Transverse colon (tissue), 4 donors: Measurements from ENCODE around the gene PPP1R14B. TPM values are rescaled to one million over a fixed set of nuclear protein-coding genes. Genes with fewer than 3 reads are reported as not detected.

Experiments used
- DNase-seq: peaks from one replicate; pipeline ENCODE4 v3.0.0-alpha.2; 2019
- H3K27ac ChIP-seq, 4 donors: fragments of 200-600 bp; sonication (generic); 2 replicates each; pipeline ENCODE4 v1.5.1; 2016 to 2018; ENCODE audit warnings: inconsistent platforms in 4 of 4
- H3K27me3 ChIP-seq: fragments of 200-600 bp; sonication (generic); 2 replicates; pipeline ENCODE4 v1.5.1; 2017; ENCODE audit warnings: inconsistent platforms
- H3K36me3 ChIP-seq, 4 donors: fragments of 200-600 bp; sonication (generic); 2 replicates each; pipeline ENCODE4 v1.5.1; 2017 to 2019; ENCODE audit warnings: inconsistent platforms in 4 of 4
- H3K4me1 ChIP-seq, 4 donors: fragments of 200-600 bp; sonication (generic); 2 replicates each; pipeline ENCODE4 v1.5.1; 2017 to 2020; ENCODE audit warnings: inconsistent platforms in 4 of 4
- H3K4me3 ChIP-seq, 4 donors: fragments of 200-600 bp; sonication (generic); 1 replicate in 1 of 4; 2 replicates in 3 of 4; pipeline versions ENCODE4 v1.5.1 to v1.6.1; 2017 to 2019; ENCODE audit warnings: inconsistent platforms in 4 of 4
- H3K9me3 ChIP-seq, 2 donors: fragments of 200-600 bp; sonication (generic); 2 replicates each; pipeline ENCODE4 v1.5.1; 2017 to 2019; ENCODE audit warnings: inconsistent platforms in 2 of 2
- CTCF ChIP-seq, 5 experiments: fragments of 200-600 bp in 3 of 5; fragments of 450-650 bp in 2 of 5; sonication (generic) in 3 of 5; IDR thresholded peaks; 1 replicate in 2 of 5; 2 replicates in 3 of 5; pipeline ENCODE4 v1.5.1; 2016 to 2017; ENCODE audit warnings: antibody characterized with exemption in 5 of 5, inconsistent platforms in 3 of 5, mild to moderate bottlenecking in 2 of 5, moderate library complexity in 1 of 5
- EP300 ChIP-seq: sonication (generic); formaldehyde crosslinking; IDR thresholded peaks from one replicate; pipeline ENCODE4 v1.6.1; 2017; ENCODE audit warnings: antibody characterized with exemption, low read depth
- POLR2A ChIP-seq: fragments of 450-650 bp; IDR thresholded peaks from one replicate; pipeline ENCODE4 v1.6.1; 2016; ENCODE audit warnings: antibody characterized with exemption, mild to moderate bottlenecking, moderate library complexity
- POLR2AphosphoS5 ChIP-seq, 3 donors: sonication (generic); formaldehyde crosslinking; IDR thresholded peaks; one replicate each; pipeline ENCODE4 v1.6.1; 2016; ENCODE audit warnings: antibody characterized with exemption in 3 of 3
- WGBS, 2 donors: methylation state at CpG; one replicate each; pipeline ENCODE4 v1.1.5; 2018; ENCODE audit warnings: low coverage in 1 of 2; 5-methylcytosine and 5-hydroxymethylcytosine counted together
- in situ Hi-C, 4 donors: fragments of 200-750 bp; cut with MboI; loops; one replicate each; pipeline versions ENCODE4 v1.15.0 to v1.15.1; 2017; ENCODE audit warnings: low sequenced_read_pairs in 3 of 4, low pct_ligation_motif_present in 1 of 4, low pct_unique_long_range_greater_than_20kb in 1 of 4
- intact Hi-C: fragments of 100-400 bp; cut with DNase I; formaldehyde crosslinking; loops from one replicate; pipeline ENCODE4 v1.15.1; 2023; ENCODE audit warnings: low total_unique reads
- total RNA-seq, 4 donors: library from RNA; depleted of rRNA; stranded (reverse); fragments of >200 nt; gene quantifications; one replicate each; pipeline ENCODE4 v1.1.0, GENCODE V29; 2016

Gene PPP1R14B
- total RNA-seq, 4 donors from 2014 or later, result 62.8 to 80.4 (median 73.2) TPM

- H3K27me3 ChIP-seq, result no peaks in the 10 kb centered on the region
- no peaks in the 10 kb centered on the region for H3K36me3 ChIP-seq
- WGBS, 2 donors, result 3% methylated on average over 16 of the region's 26 CpGs; no CpG with 5 or more reads in 1 of the 2 donors
- intact Hi-C loops (no loop called here), in situ Hi-C loops (no loop called here)
- H3K27ac ChIP-seq, result peak overlapping the region; percentile 93 to 97 (median 95)
- TF ChIP-seq POLR2A (peak; percentile 25), POLR2AphosphoS5 (IDR thresholded peaks at IDR 0.05) (peak; percentile 23 to 76 (median 67)), EP300 (no peak)
- peaks cover 26 to 51% (median 43%) of the 10 kb centered on the region in 4 donors for H3K4me1 ChIP-seq
- H3K9me3 ChIP-seq, result no peaks in the 10 kb centered on the region
- peak overlapping the region; percentile 59 to 90 (median 84) for H3K4me3 ChIP-seq
- peak; percentile 82 for DNase-seq
These were observed 20.2 kb downstream of the PPP1R14B start for GRCh38 chr11:64226507-64227051.

- peak within 1 kb of the TSS; percentile 59 to 90 (median 84) for H3K4me3 ChIP-seq
- 2% methylated on average over 50 of the region's 54 CpGs; no CpG with 5 or more reads in 1 of the 2 donors for WGBS, 2 donors
- peaks cover 23 to 44% (median 36%) of the 10 kb centered on the region in 4 donors for H3K4me1 ChIP-seq
- H3K27me3 ChIP-seq, result no peaks in the 10 kb centered on the region
- intact Hi-C loops, result no loop called here
- peak within 1 kb of the TSS; percentile 93 to 97 (median 95) for H3K27ac ChIP-seq
- H3K9me3 ChIP-seq, result no peaks in the 10 kb centered on the region
- DNase-seq, result peak; percentile 96
- no peaks in the 10 kb centered on the region for H3K36me3 ChIP-seq
- in situ Hi-C loops, result no loop called here
- TF ChIP-seq POLR2A (peak; percentile 93), EP300 (no peak), CTCF (IDR thresholded peaks at IDR 0.05) (peak in 2 of 5 experiments; percentile 36 to 46), POLR2AphosphoS5 (IDR thresholded peaks at IDR 0.05) (peak; percentile 89 to 95 (median 93))
These were observed 20.9 kb downstream of the PPP1R14B start, which contains the start of the genes NUDT22 and TRPT1 for GRCh38 chr11:64225608-64226506. TSS of gene NUDT22 (plus strand) at chr11:64226274. CDS start at chr11:64226653, 379 bp downstream. TSS of gene TRPT1 (minus strand) at chr11:64226186. CDS start at chr11:64225860, 326 bp downstream.

- intact Hi-C loops, result no loop called here
- Histone ChIP-seq H3K36me3 (no peaks in the 10 kb centered on the region), H3K27me3 (no peaks in the 10 kb centered on the region), H3K4me1 (peaks cover 23 to 43% (median 34%) of the 10 kb centered on the region in 4 donors), H3K27ac (peak overlapping the region; percentile 93 to 97 (median 95)), H3K9me3 (no peaks in the 10 kb centered on the region), H3K4me3 (peak overlapping the region; percentile 59 to 90 (median 84))
- 73% methylated on average over 18 of the region's 22 CpGs; no CpG with 5 or more reads in 1 of the 2 donors for WGBS, 2 donors
- no peak for DNase-seq
- TF ChIP-seq EP300 (no peak), POLR2A (no peak), POLR2AphosphoS5 (IDR thresholded peaks at IDR 0.05) (no peak)
- in situ Hi-C loops, result no loop called here
These were observed 21.7 kb downstream of the PPP1R14B start for GRCh38 chr11:64224891-64225607.

- peaks cover 18 to 36% (median 27%) of the 10 kb centered on the region in 4 donors for H3K4me1 ChIP-seq
- DNase-seq, result no peak
- H3K27me3 ChIP-seq, result no peaks in the 10 kb centered on the region
- in situ Hi-C loops, result no loop called here
- H3K27ac ChIP-seq, result no peak overlapping the region
- H3K9me3 ChIP-seq, result no peaks in the 10 kb centered on the region
- 88 to 100% methylated on average over 1 to 16 of the region's 17 CpGs for WGBS, 2 donors
- no peak for TF ChIP-seq CTCF (IDR thresholded peaks at IDR 0.05)
- no peak for TF ChIP-seq POLR2AphosphoS5 (IDR thresholded peaks at IDR 0.05)
- no peak for TF ChIP-seq EP300
- no peak for TF ChIP-seq POLR2A
- H3K4me3 ChIP-seq, result no peak overlapping the region
- intact Hi-C loops, result no loop called here
- no peaks in the 10 kb centered on the region for H3K36me3 ChIP-seq
These were observed 22.4 kb downstream of the PPP1R14B start for GRCh38 chr11:64224151-64224890.
